CD4-positive, alpha-beta T cell treated with Interleukin-4 for 1 hour (primary cell): ENCODE results near the gene OR2A42.
"Not testable (repeated sequence)": the region's sequence is repeated elsewhere in the genome, so short reads cannot be mapped to it uniquely, and the experiment has no call there.

Experiments used
- DNase-seq, 2 donors: peaks; one replicate each; pipeline ENCODE4 v3.0.0-alpha.2; 2020 to 2022

The OR2A42 gene

GRCh38 chr7:144239365-144239764 lies at the start of gene OR2A42:
TSS of gene OR2A42 (minus strand) at chr7:144239605. CDS start at chr7:144232843, 6,762 bp downstream.
- DNase-seq = not testable (repeated sequence)

GRCh38 chr7:144287171-144287784 lies 47.9 kb upstream of the OR2A42 start:
- DNase-seq = not testable (repeated sequence)

- DNase-seq = not testable (repeated sequence)
Measured at GRCh38 chr7:144283716-144284115, 44.3 kb upstream of the OR2A42 start.

GRCh38 chr7:144282490-144282889 lies 43.1 kb upstream of the OR2A42 start:
- not testable (repeated sequence) for DNase-seq

GRCh38 chr7:144281981-144282380 lies 42.6 kb upstream of the OR2A42 start:
- not testable (repeated sequence) for DNase-seq

- DNase-seq = not testable (repeated sequence)
Measured at GRCh38 chr7:144280010-144280409, 40.6 kb upstream of the OR2A42 start.

- not testable (repeated sequence) for DNase-seq
Measured at GRCh38 chr7:144275281-144275680, 35.9 kb upstream of the OR2A42 start.

GRCh38 chr7:144269188-144269587 lies 29.8 kb upstream of the OR2A42 start, which contains the start of gene CTAGE8:
TSS of gene CTAGE8 (minus strand) at chr7:144269288. CDS start at chr7:144269250, 38 bp downstream.
- DNase-seq = not testable (repeated sequence)

GRCh38 chr7:144264692-144265091 lies 25.3 kb upstream of the OR2A42 start, which contains the start of gene OR2A7:
TSS of gene OR2A7 (minus strand) at chr7:144264792. CDS start at chr7:144259628, 5,164 bp downstream.
- DNase-seq = not testable (repeated sequence)

- DNase-seq = not testable (repeated sequence)
Measured at GRCh38 chr7:144262128-144262527, 22.7 kb upstream of the OR2A42 start.

GRCh38 chr7:144259067-144259466 lies 19.7 kb upstream of the OR2A42 start:
- not testable (repeated sequence) for DNase-seq

GRCh38 chr7:144256112-144256511 lies 16.7 kb upstream of the OR2A42 start:
- DNase-seq = no peak

GRCh38 chr7:144255471-144255897 lies 16.1 kb upstream of the OR2A42 start:
- no peak for DNase-seq

- not testable (repeated sequence) for DNase-seq
Measured at GRCh38 chr7:144252307-144252706, 12.9 kb upstream of the OR2A42 start.

GRCh38 chr7:144247674-144248330 lies 8.4 kb upstream of the OR2A42 start:
- not testable (repeated sequence) for DNase-seq

- not testable (repeated sequence) for DNase-seq
Measured at GRCh38 chr7:144246967-144247366, 7.6 kb upstream of the OR2A42 start.

- not testable (repeated sequence) for DNase-seq
Measured at GRCh38 chr7:144245372-144245771, 6.0 kb upstream of the OR2A42 start.

GRCh38 chr7:144238530-144239082 lies 799 bp downstream of the OR2A42 start:
- DNase-seq = not testable (repeated sequence)

GRCh38 chr7:144233039-144233438 lies 6.4 kb downstream of the OR2A42 start:
- not testable (repeated sequence) for DNase-seq

- DNase-seq = not testable (repeated sequence)
Measured at GRCh38 chr7:144231027-144231426, 8.4 kb downstream of the OR2A42 start.

- not testable (repeated sequence) for DNase-seq
Measured at GRCh38 chr7:144228810-144229209, 10.6 kb downstream of the OR2A42 start.

- not testable (repeated sequence) for DNase-seq
Measured at GRCh38 chr7:144226866-144227265, 12.5 kb downstream of the OR2A42 start.

- not testable (repeated sequence) for DNase-seq
Measured at GRCh38 chr7:144223675-144224074, 15.7 kb downstream of the OR2A42 start.

- DNase-seq = not testable (repeated sequence)
Measured at GRCh38 chr7:144220531-144220930, 18.9 kb downstream of the OR2A42 start.
